Body of pancreas (tissue), 4 donors: ENCODE results near the gene NTSR1.

ENCODE experiments used
- POLR2A ChIP-seq, 3 donors: fragments of 450-650 bp; IDR thresholded peaks; one replicate each; pipeline ENCODE4 v1.6.1; 2016; ENCODE audit warnings: antibody characterized with exemption in 3 of 3, mild to moderate bottlenecking in 2 of 3
- TF ChIP-seq, protein P1 (sequence below), 7 experiments: fragments of 450-650 bp in 4 of 7; fragments of 200-600 bp in 3 of 7; sonication (generic) in 3 of 7; IDR thresholded peaks; one replicate each; pipeline ENCODE4 v1.5.1; 2016 to 2019; ENCODE audit warnings: antibody characterized with exemption in 7 of 7

DNA sequence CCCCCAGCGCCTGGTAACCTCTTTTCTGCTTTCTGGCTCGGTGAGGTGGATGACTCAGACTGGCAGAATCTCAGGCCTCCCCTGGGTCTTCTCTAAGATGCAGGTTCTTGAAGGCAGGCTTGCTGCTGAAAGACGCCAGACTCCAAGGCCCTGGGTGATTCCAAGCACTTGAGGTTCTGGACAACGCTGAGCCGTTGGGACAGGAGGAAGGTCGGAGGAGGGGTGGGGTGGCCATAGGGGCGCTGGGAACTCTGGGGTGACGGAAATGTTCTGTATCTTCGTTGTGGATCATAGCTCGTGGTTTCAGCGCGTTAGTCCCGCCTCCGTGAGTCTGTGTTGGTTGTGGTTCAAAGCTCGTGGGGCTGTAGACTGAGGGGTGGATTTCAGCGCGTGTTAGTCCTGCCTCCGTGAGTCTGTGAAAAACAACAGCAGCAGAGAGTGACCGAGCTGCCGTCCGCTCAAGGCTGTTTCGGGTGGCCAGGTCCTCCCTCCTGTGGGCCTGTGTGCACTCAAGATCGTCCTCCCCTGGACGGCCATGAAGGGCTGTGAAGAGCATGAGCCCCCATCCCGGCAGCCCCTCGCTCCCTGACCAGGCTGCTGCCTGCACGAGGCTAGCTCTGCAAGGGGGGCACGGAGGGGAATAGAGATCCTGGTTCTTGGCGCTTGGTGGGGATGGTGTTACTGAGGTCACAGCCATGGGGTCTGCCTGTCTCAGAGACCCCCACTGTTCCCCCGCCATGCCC lies 7.7 kb downstream of the NTSR1 start:
- TF ChIP-seq POLR2A (IDR thresholded peaks at IDR 0.05): no peak
- TF ChIP-seq, protein P1, sequence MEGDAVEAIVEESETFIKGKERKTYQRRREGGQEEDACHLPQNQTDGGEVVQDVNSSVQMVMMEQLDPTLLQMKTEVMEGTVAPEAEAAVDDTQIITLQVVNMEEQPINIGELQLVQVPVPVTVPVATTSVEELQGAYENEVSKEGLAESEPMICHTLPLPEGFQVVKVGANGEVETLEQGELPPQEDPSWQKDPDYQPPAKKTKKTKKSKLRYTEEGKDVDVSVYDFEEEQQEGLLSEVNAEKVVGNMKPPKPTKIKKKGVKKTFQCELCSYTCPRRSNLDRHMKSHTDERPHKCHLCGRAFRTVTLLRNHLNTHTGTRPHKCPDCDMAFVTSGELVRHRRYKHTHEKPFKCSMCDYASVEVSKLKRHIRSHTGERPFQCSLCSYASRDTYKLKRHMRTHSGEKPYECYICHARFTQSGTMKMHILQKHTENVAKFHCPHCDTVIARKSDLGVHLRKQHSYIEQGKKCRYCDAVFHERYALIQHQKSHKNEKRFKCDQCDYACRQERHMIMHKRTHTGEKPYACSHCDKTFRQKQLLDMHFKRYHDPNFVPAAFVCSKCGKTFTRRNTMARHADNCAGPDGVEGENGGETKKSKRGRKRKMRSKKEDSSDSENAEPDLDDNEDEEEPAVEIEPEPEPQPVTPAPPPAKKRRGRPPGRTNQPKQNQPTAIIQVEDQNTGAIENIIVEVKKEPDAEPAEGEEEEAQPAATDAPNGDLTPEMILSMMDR (IDR thresholded peaks at IDR 0.05): no peak
